Activated CD8-positive, alpha-beta memory T cell treated with anti-CD3 and anti-CD28 coated beads for 48 hours (primary cell): ENCODE measurements around the gene NLRP7.
"Not testable (repeated sequence)": the region's sequence is repeated elsewhere in the genome, so short reads cannot be mapped to it uniquely, and the experiment has no call there.

Experiments
- DNase-seq, 3 experiments: peaks; one replicate each; pipeline ENCODE4 v3.0.0-alpha.2; 2020; ENCODE audit warnings: low read depth in 2 of 3, low spot score in 2 of 3

NLRP7 gene

GRCh38 chr19:54919646-54920563 lies 27.4 kb downstream of the NLRP7 start:
- DNase-seq: not testable (repeated sequence)

- DNase-seq: no peak
These were observed 28.8 kb downstream of the NLRP7 start for GRCh38 chr19:54918499-54918898.

- no peak for DNase-seq
These were observed 30.5 kb downstream of the NLRP7 start for GRCh38 chr19:54916822-54917221.

GRCh38 chr19:54907899-54908298 lies 39.4 kb downstream of the NLRP7 start:
- DNase-seq: not testable (repeated sequence)

GRCh38 chr19:54906819-54907218 lies 40.5 kb downstream of the NLRP7 start:
- no peak for DNase-seq

- DNase-seq: peak in 2 of 3 experiments; percentile 1 to 8
These were observed 41.4 kb downstream of the NLRP7 start, which contains the start of gene NCR1 for GRCh38 chr19:54905803-54906511. Gene NCR1 (plus strand): TSS chr19:54906148. CDS start chr19:54906188, 40 bp downstream.

- no peak for DNase-seq
These were observed 41.9 kb downstream of the NLRP7 start for GRCh38 chr19:54905421-54905802.

GRCh38 chr19:54904261-54904660 lies 43.1 kb downstream of the NLRP7 start:
- DNase-seq: not testable (repeated sequence)

- DNase-seq: no peak
These were observed 44.0 kb downstream of the NLRP7 start for GRCh38 chr19:54903303-54903702.

- DNase-seq: no peak
These were observed 45.3 kb downstream of the NLRP7 start for GRCh38 chr19:54902061-54902460.

GRCh38 chr19:54901153-54901552 lies 46.2 kb downstream of the NLRP7 start:
- DNase-seq: not testable (repeated sequence)

GRCh38 chr19:54899646-54900045 lies 47.7 kb downstream of the NLRP7 start:
- DNase-seq: not testable (repeated sequence)

GRCh38 chr19:54898685-54899084 lies 48.6 kb downstream of the NLRP7 start:
- DNase-seq: not testable (repeated sequence)

- no peak for DNase-seq
These were observed 51.3 kb downstream of the NLRP7 start for GRCh38 chr19:54896036-54896435.

- DNase-seq: not testable (repeated sequence)
These were observed 53.2 kb downstream of the NLRP7 start for GRCh38 chr19:54894106-54894505.

GRCh38 chr19:54893406-54893805 lies 53.9 kb downstream of the NLRP7 start:
- no peak for DNase-seq

GRCh38 chr19:54889566-54889965 lies 57.8 kb downstream of the NLRP7 start:
- DNase-seq: no peak

- DNase-seq: no peak
These were observed 59.1 kb downstream of the NLRP7 start for GRCh38 chr19:54888239-54888638.

- DNase-seq: no peak
These were observed 64.1 kb downstream of the NLRP7 start for GRCh38 chr19:54883228-54883627.

GRCh38 chr19:54882758-54883157 lies 64.6 kb downstream of the NLRP7 start:
- DNase-seq: no peak

- no peak for DNase-seq
These were observed 65.4 kb downstream of the NLRP7 start for GRCh38 chr19:54881884-54882283.

- DNase-seq: no peak
These were observed 69.9 kb downstream of the NLRP7 start for GRCh38 chr19:54877471-54877870.
